ENCODE data around the gene TCP1.

The TCP1 gene

DNA sequence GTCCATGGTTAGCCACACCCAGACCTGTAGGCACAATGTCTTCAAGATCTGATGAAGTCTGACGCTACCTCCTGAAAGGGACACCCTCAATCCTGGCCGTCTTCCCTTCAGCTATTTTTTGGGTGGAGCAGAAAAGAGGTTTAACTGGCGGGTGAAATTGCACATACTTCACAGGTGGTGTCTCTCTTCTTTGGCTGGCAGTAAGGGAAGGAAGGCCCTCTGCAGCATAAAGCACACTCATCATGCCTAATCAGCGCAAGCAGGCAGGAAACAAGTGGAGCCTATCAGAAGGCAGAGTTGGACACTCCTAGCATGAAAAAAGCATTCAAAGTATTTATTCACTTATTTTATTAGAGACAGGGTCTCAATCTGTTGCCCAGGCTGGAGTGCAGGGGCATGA is 43.5 kb upstream of the TCP1 start:
- TF ChIP-seq EZH2phosphoT487 (IDR thresholded peaks at IDR 0.05; ENCODE audit: low read length) (no peak), EZH2 (optimal IDR thresholded peaks at IDR 0.05; ENCODE audit: low read depth, low read length) (no peak)
- TF ChIP-seq, protein P1, sequence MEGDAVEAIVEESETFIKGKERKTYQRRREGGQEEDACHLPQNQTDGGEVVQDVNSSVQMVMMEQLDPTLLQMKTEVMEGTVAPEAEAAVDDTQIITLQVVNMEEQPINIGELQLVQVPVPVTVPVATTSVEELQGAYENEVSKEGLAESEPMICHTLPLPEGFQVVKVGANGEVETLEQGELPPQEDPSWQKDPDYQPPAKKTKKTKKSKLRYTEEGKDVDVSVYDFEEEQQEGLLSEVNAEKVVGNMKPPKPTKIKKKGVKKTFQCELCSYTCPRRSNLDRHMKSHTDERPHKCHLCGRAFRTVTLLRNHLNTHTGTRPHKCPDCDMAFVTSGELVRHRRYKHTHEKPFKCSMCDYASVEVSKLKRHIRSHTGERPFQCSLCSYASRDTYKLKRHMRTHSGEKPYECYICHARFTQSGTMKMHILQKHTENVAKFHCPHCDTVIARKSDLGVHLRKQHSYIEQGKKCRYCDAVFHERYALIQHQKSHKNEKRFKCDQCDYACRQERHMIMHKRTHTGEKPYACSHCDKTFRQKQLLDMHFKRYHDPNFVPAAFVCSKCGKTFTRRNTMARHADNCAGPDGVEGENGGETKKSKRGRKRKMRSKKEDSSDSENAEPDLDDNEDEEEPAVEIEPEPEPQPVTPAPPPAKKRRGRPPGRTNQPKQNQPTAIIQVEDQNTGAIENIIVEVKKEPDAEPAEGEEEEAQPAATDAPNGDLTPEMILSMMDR (IDR thresholded peaks at IDR 0.05; ENCODE audit: low read length) = no peak
- no peak overlapping the region for H2AFZ ChIP-seq (ENCODE audit: low read length)
- H3K4me2 ChIP-seq (ENCODE audit: low read depth, low read length) = no peak overlapping the region

DNA sequence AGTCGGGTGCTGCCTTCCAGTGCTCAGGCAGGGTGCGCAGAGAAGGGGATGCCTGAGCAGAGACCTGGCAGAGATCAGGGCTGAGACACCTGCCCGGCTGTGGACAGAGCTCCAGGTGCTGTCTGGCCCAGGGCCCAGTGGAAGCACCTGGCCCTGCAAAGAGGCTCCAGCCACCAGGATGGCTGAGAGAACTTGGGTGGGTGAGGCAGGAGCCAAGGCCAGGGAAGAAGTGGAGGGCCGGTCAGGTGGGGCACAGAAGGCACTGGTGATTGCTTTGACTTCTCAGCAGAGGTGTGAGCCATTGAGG is 41.9 kb upstream of the TCP1 start:
- no peak for TF ChIP-seq EZH2phosphoT487 (IDR thresholded peaks at IDR 0.05; ENCODE audit: low read length)
- no peak for TF ChIP-seq EZH2 (optimal IDR thresholded peaks at IDR 0.05; ENCODE audit: low read depth, low read length)
- TF ChIP-seq, protein P1 (IDR thresholded peaks at IDR 0.05; ENCODE audit: low read length) = no peak
- Histone ChIP-seq H3K4me3 (ENCODE audit: low read length) (no peak overlapping the region), H2AFZ (ENCODE audit: low read length) (no peak overlapping the region), H3K9me3 (replicated peaks; ENCODE audit: insufficient read depth, low read length) (no peaks in the 10 kb centered on the region), H3K9ac (ENCODE audit: low read length) (no peak overlapping the region), H3K4me2 (ENCODE audit: low read depth, low read length) (no peak overlapping the region), H3K79me2 (ENCODE audit: low read length) (no peaks in the 10 kb centered on the region), H3F3A (ENCODE audit: insufficient read depth, low read length) (no peaks in the 10 kb centered on the region), H3K36me3 (replicated peaks; ENCODE audit: insufficient read depth, low read length) (no peaks in the 10 kb centered on the region), H3K9me2 (replicated peaks; ENCODE audit: insufficient read depth, low read length) (no peaks in the 10 kb centered on the region), H4K20me1 (ENCODE audit: insufficient read depth, low read length) (no peaks in the 10 kb centered on the region), H3K27ac (ENCODE audit: low read length) (no peak overlapping the region), H3K4me1 (ENCODE audit: low read length) (peaks cover 4% of the 10 kb centered on the region; the same call in 1 of the 2 replicates), H3K27me3 (replicated peaks; ENCODE audit: insufficient read depth, low read length) (no peaks in the 10 kb centered on the region)
- no peak for DNase-seq

More for the DNA sequence above, 43.5 kb upstream of the TCP1 start:
- Histone ChIP-seq H3K27ac (ENCODE audit: low read length) (no peak overlapping the region), H3K36me3 (replicated peaks; ENCODE audit: insufficient read depth, low read length) (no peaks in the 10 kb centered on the region), H3K9me3 (replicated peaks; ENCODE audit: insufficient read depth, low read length) (no peaks in the 10 kb centered on the region), H3F3A (ENCODE audit: insufficient read depth, low read length) (no peaks in the 10 kb centered on the region), H3K4me1 (ENCODE audit: low read length) (peaks cover 4% of the 10 kb centered on the region; the same call in 1 of the 2 replicates), H3K9ac (ENCODE audit: low read length) (no peak overlapping the region), H3K79me2 (ENCODE audit: low read length) (no peaks in the 10 kb centered on the region), H3K27me3 (replicated peaks; ENCODE audit: insufficient read depth, low read length) (no peaks in the 10 kb centered on the region), H4K20me1 (ENCODE audit: insufficient read depth, low read length) (no peaks in the 10 kb centered on the region), H3K4me3 (ENCODE audit: low read length) (no peak overlapping the region), H3K9me2 (replicated peaks; ENCODE audit: insufficient read depth, low read length) (no peaks in the 10 kb centered on the region)
- DNase-seq = no peak

DNA sequence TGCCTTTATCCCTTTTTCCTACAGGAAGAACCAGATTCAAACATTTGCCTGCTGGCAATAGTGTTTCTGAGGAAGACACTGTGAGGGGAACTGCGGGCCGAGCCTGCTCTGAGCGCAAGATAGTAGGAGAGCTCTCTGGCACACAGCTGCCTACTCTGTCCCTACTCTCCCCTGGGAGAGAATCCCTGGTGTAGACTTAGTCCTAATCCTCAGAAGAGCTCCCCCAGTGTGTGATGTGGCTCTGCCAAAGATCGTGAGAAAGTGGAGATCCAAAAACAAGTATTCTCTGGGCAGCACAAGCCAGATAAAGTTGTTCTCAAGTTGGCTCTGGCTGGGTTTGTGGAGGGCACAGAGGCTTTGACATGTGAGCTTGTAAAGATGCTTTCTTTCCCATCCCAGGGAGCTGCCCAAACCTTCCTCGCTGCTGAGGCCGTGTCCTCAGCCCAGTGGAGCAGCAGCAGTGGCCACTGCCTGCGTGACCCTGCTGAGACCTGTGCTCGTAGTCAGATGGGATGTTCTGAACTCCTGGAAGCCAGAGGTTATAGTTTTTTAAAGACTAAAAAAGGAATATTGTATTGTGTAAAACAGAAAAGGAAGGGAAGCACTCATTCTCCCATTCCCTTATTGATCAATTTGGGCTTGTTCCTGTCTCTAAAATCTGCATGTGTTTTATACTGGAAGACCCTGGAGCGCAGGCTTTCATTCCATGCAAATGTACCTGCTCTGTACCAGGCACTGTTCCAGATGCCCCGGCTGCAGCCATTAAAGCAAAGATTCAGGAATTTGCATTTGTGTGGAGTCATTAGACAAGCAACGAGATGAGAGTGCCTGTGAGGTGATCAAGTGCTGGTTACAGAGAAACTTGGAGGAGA is 41.3 kb upstream of the TCP1 start:
- H3K4me2 ChIP-seq (ENCODE audit: low read depth, low read length) = no peak overlapping the region
- DNase-seq = no peak
- H3K4me3 ChIP-seq (ENCODE audit: low read length) = no peak overlapping the region
- no peak for TF ChIP-seq EZH2phosphoT487 (IDR thresholded peaks at IDR 0.05; ENCODE audit: low read length)
- no peak for TF ChIP-seq EZH2 (optimal IDR thresholded peaks at IDR 0.05; ENCODE audit: low read depth, low read length)
- TF ChIP-seq, protein P1 (IDR thresholded peaks at IDR 0.05; ENCODE audit: low read length) = no peak
- H3K9ac ChIP-seq (ENCODE audit: low read length) = no peak overlapping the region
- H3K9me2 ChIP-seq (replicated peaks; ENCODE audit: insufficient read depth, low read length) = no peaks in the 10 kb centered on the region
- peaks cover 4% of the 10 kb centered on the region; the same call in 1 of the 2 replicates for H3K4me1 ChIP-seq (ENCODE audit: low read length)
- H3F3A ChIP-seq (ENCODE audit: insufficient read depth, low read length) = no peaks in the 10 kb centered on the region
- no peaks in the 10 kb centered on the region for H3K79me2 ChIP-seq (ENCODE audit: low read length)
- H2AFZ ChIP-seq (ENCODE audit: low read length) = no peak overlapping the region
- H3K9me3 ChIP-seq (replicated peaks; ENCODE audit: insufficient read depth, low read length) = no peaks in the 10 kb centered on the region
- no peaks in the 10 kb centered on the region for H3K36me3 ChIP-seq (replicated peaks; ENCODE audit: insufficient read depth, low read length)
- H3K27ac ChIP-seq (ENCODE audit: low read length) = no peak overlapping the region
- H4K20me1 ChIP-seq (ENCODE audit: insufficient read depth, low read length) = no peaks in the 10 kb centered on the region
- H3K27me3 ChIP-seq (replicated peaks; ENCODE audit: insufficient read depth, low read length) = no peaks in the 10 kb centered on the region
